GM21825 (cell line): ENCODE results near the gene VNN1.
A peak's percentile ranks its signal among the peaks of the same experiment; 100 is the strongest.
"Not testable (repeated sequence)": the region's sequence is repeated elsewhere in the genome, so short reads cannot be mapped to it uniquely, and the experiment has no call there.

Source experiments
- ATAC-seq: cut with Tn5 transposase; IDR thresholded peaks from one replicate; pipeline ENCODE4 v1.9.1; 2021; ENCODE audit warnings: mild to moderate bottlenecking, moderate library complexity; ENCODE audit not compliant: unreplicated experiment

The VNN1 gene

DNA sequence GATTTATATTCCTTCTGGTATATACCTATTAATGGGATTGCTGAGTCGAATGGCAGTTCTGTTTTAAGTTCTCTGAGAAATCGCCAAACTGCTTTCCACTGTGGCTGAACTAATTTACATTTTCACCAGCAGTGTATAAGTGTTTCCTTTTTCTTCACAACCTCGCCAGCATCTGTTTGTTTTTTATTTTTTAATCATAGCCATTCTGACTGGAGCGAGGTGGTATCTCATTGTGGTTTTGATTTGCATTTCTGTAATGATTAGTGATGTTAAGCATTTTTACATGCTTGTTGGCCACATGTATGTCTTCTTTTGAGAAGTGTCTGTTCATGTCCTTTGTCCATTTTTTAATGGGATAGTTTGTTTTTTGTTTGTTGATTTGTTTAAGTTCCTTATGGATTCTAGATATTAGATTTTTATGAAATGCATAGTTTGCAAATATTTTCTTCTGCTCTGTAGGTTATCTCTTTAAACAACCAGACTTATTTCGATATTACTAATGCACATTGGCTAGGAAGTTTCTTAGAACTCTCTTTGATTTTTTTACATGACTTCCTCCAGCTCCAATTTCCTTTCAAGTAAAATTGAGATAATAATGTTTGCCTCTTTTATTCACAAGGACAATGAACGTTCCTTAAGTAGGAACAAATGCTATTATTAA, 12.2 kb upstream of the VNN1 start:
- ATAC-seq, result peak; percentile 79

DNA sequence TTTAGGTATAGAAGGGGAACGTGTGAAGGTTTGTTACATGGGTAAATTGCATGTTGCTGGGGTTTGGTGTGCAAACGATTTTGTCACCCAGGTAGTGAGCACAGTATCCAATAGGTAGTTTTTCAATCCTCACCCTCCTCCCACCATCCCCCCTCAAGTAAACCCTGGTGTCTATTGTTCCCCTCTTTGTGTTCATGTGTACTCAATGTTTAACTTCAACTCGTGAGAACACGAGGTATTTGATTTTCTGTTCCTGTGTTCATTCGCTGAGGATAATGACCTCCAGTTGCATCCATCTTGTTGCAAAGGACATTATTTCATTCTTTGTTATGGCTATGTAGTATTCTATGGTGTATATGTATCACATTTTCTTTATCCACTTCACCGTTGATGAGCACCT, 11.6 kb upstream of the VNN1 start:
- ATAC-seq, result no peak

DNA sequence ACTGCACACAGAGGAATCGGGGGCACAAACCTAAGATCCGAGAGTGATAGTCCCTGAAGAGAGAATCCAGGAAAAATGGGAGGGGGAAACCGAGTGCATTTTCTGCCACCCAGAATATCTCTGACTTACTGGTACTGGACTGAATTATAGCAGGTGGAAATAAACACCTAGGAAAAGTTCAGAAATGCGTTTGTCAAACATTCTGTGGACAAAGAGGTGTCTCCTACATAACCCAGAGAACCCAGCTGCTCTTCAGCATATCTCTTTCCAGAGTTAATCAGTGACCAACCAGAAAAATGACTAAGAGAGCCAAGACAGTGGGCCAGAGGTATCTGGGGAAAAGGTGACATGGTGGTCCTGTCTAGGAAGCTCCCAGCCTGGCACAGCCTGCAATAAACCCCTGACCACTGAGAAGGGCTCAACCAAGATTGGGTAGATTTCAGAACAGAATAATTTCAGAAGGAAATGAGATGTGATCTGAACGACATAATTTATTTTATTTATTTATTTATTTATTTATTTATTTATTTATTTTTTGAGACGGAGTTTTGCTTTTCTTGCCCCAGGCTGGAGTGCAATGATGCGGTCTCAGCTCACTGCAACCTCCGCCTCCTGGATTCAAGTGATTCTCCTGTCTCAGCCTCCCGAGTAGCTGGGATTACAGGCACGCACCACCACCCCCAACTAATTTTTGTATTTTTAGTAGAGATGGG, 6.0 kb upstream of the VNN1 start:
- ATAC-seq, result no peak

DNA sequence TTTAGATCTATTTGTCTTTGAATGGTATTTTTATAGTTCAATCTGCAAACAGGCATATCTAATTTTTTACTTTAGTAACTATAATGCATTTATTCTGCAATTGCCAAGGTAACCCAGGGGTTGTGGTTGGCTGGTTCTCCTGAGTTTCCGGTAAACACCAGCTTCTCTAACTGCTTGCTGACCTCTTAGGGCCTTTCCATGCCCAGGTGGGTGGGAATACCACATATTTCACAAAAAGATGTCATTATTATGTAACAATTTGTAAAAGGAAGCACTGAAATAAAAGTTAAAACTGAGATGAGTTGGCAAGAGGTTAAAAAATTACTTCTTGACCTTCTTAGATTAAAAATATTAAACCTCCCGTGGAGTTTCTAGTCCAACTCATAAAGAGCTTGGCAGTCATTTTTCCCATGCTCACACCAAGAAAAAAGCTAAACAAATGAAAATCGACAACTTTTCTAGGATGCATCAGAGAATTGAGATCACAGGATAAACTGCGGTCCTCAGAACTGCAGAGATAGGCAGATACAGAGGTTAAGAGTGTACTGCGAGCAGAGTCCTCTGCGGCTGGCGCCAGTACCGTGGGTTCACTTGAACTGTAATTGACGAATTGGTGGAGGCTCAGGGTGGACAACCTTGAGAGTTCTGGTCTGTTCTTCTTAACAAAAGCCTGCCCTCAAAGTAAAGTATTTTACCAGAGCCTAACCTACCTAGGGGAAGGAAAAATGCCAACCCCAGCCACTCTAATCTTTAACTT, 2.2 kb upstream of the VNN1 start:
- ATAC-seq, result no peak

DNA sequence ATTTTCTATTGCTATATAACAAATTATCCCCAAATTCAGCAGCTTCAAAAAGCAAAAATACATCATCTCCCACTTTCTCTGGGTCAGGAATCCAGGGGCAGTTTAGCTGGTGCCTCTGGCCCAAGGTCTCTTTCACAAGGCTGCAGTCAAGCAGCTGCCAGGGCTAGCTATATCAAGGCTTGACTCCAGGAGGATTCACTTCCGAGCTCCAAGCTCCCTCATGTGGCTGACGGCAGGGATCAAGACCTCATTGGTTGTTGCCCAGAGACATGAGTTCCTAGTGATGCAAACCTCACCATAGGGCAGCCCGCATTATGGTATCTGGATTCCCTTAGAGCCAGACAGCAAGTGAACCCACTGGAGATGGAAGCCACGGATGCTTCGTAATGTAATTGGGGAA, 1.3 kb upstream of the VNN1 start:
- no peak for ATAC-seq

DNA sequence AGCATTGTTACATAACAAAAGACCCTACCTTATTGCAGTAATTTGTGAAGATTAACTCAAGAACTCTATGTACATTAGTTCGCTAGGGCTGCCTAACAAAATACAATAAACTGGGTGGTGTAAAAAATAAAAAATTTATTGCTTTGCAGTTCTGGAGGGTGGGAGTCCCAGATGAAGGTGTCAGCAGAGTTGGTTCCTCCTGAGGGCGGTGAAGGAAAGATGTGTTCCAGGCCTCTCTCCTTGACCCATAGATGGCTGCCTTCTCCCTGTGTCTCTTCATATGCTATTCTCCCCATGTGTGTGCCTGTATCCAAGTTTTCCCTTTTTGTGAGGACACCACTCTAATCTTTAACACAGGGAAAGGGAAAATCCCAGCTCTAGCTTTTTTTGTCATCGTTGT, 305 bp upstream of the VNN1 start:
- ATAC-seq, result no peak

DNA sequence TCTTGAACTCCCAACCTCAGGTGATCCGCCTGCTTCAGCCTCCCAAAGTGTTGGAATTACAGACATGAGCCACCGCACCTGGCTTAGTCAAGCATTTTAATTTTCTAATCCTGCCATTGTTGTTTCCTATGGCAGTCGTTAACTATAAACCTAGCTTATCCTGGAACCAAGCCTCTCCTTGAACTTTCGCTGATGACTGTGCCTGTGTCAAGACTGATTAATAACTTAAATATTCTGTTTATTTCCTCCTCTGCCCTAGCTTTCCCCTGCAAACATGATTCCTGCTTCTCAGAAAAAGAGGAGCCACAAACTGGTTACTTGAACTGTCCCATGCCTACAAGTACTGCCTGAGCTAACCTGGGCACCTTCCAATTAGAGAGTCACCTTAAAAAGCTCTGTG, 1.5 kb downstream of the VNN1 start:
- no peak for ATAC-seq

DNA sequence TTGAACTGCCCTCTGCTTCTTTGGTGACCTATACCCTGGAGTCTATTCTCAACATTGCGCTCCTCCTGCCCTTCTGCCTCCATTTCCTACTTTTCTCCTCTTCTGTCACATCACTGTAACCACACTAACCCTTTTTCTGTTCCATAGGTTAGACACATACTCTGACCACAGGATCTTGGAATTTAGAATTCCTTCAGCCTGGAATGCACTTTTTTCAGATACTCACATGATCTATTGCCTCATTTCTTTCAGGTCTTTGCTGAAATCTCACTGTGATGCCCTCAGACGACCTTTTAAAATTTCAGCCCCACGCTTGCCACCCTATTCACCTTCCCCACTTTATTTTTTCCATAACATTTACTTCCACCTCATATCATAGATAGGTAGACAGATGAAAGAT, 5.1 kb downstream of the VNN1 start:
- ATAC-seq, result no peak

DNA sequence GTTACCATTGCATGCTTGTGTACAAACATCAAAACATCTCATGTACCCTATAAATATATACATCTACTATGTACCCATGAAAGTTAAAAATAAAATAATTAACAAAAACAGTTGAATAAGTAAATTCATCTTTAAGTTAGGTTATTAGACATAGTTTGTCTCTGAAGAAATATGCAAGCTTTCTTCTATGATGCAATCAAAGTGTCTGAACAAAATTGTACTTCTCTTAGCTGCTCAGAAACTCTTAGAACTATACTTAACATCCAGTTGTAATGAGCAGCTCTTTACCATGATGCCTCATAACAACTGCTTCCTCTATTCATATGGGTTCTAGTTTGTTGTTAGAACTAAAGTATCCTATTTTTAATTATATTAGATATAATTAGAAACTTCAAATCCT, 5.9 kb downstream of the VNN1 start:
- no peak for ATAC-seq

DNA sequence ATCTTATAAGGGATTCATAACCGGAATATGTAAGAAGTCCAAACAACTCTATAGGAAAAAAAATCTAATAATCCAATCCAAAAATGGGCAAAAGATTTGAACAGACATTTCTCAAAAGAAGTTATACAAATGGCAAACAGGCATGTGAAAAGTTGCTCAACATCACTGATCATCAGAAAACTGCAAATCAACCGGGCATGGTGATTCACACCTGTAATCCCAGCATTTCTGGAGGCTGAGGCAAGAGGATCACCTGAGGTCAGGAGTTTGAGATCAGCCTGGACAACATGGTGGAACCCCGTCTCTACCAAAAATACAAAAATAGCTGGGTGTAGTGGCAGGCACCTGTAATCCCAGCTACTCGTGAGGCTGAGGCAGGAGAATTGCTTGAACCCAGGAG, 7.1 kb downstream of the VNN1 start:
- not testable (repeated sequence) for ATAC-seq

DNA sequence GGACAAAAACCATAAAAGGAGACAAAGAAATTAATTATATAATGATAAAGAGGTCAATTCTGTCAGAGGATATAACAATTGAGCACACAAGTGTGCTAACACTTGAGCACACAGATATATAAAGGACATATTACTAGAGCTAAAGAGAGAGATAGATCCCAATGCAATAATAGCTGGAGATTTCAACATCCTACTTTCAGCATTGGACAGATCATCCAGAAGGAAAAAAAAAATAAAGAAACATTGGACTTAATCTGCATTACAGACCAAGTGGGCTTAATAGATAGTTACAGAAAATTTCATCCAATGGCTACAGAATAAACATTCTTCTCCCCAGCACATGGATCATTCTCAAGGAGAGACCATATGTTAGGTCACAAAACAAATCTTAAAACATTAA, 9.9 kb downstream of the VNN1 start:
- no peak for ATAC-seq

DNA sequence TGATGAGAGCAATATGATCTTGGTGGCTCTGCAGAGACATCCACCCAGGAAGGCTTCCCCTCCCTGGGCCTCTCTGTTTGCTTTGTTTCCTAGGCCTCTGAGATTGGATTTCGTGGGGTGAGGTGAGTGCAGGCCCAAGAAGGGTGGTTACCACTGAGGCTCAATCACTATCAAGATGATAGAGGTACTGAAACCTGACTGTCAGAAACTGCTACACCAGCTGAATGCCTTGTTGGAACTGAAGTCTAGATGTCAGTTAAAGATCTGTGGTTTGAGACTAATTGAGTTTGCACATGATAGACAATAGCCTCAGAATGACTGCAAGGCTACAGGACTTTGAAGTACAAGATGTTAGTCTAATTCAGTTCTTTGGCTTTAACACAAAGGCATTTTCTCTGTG, 15.2 kb downstream of the VNN1 start:
- no peak for ATAC-seq

DNA sequence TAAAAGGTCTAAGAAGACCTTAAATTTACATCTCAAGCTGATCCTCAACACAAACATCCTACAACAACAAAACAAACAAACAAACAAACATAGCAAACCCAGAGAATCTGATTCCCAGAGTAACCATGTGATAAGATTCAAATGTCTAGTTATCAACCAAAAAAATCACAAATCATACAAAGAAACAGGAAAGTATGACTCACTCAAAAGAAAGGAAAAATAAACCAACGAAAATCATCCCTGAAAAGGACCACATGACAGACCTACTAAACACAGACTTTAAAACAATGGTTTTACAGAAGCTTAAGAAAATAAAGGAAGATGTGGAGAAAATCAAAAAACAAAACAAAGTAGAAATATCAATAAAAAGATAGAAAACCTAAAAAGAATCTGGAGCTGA, 18.1 kb downstream of the VNN1 start:
- no peak for ATAC-seq

DNA sequence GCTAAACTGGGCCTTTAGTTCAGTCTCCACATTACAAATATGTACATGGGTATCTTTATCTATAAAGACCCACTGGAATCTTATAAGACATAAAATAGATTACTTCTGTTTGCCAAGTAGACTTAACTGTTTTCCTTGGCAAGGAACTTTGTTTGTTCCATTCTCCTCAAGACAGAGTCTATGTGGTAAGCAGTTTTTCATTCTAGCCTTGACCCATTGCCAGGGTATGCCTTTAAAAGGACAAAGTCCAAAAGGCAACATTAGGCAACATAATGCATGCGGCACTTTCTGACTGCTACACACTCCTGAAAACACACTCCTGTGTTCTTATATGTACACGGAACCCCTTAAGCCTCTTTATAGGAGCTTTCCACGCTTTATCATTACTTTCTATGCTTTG, 20.4 kb downstream of the VNN1 start:
- no peak for ATAC-seq

DNA sequence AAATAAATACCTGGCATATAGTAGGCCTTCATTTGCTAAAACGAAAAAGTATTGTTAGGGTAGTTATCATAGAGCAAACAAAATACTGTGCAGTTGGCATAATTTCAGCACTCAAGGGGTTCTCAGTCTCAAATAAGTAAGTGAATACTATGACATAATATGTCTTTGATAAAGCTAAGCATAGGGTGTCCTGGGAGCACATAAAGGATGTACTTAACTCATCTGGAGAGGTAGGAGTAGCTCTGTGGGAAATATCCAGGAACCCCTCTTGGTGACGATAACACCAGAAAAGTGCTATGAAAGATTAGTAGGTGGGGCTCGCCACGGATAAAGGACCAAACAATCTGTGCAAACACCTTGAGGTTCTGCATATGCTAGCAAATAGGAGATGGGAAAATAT, 23.2 kb downstream of the VNN1 start:
- ATAC-seq, result no peak

DNA sequence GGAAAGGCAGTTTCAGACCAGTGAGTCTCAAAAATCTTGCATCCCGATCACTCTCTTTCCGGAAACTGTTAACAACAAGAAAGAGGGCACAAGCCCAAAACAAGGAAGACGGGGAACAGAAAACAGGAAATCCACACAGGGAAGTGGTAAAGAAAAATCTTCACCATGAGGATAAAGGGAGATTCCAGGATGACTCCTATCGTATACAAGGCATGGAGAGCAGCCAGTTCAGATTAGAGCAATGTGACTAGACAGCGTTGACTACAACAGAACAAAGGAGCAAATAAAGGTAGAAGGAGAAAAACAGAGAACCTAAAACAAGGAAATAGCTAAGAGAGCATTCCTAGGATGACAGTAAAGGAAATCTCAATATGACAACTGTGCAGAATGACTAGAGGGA, 26.5 kb downstream of the VNN1 start:
- no peak for ATAC-seq

DNA sequence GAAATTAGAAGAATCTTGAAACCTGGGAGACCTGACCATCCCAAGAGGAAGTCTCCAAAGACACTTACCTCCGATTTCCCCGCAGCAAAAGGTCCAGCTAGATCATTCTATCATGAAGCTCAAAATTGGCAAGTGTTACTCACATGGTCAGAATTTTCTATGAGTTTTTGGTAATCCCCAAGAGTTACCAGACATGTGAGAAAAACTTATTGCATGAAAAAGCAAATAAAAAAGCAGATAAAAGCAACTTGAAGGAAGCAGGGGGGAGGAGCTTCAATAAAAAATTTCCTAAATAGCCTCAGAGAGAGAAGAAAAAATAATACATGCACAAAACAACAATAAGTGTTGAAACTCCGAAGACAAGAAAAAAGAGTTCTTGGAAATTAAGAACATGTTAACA, 27.3 kb downstream of the VNN1 start:
- no peak for ATAC-seq

DNA sequence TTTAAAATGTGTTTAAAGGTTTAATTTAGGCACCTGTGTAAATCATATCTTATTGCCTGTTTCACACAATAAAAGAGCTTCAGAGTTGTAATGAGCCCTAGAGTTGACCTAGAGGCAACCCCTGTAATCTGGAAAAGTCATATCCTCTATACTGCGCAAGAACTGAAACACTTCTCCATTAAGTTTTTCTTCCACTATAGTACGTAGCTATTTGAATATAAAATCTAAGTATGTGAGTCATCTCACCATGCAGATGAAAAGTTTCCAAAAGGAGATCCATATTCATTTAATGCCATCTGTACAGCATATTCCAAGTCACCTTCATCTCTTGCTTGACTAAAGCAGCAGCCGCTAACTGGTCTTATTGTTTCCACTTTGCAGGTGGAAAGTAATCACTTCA, 28.8 kb downstream of the VNN1 start:
- no peak for ATAC-seq

DNA sequence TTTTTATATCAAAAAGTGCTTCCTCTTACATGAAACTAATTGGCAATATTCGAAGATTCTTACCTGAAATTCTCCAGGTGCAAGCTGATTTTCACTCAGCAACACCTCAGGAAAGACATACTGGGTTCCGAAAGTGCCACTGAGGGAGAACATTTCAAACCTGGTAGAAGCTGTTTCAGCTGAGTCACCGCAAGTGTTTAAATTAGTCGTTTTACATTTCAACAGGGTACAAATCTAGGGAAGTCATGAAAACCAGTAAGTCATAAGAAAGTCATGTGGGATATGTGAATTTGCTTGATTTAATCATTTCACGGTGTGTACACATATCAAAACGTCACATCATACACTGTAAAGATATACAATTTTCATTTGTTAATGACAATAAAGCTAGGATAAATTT, 29.6 kb downstream of the VNN1 start:
- ATAC-seq, result no peak

DNA sequence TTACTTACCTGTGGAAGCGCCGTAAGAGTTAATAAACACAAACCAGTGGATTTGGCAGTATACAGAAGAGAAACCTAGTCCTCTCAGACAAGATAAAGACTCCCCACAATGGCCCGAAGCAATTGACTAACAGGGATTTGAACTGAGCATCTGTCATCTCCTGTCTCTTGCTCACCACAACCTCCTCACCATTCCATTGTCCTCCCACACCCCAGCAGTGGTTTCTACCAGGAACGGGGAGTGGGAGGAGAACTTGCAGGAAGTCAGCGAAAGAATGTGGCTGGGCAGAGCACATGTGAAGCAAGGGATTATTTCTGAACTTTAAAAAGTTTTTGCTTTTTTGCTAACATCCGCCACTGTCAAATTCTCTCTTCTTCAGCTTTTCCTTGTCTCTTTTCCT, 30.3 kb downstream of the VNN1 start:
- no peak for ATAC-seq

DNA sequence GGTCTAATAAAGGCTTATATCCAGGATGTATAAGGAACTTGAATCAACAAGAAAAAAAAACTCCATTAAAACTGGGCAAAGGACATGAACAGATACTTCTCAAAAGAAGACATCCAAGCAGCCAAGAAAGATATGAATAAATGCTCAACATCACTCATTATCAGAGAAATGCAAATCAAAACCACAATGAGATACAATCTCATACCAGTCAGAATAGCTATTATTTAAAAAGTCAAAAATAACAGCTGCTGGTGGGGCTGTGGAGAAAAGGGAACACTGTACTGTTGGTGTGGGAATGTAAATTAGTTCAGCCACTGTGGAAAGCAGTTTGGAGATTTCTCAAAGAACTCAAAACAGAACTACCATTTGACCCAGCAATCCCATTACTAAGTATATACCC, 34.8 kb downstream of the VNN1 start:
- ATAC-seq, result not testable (repeated sequence)

DNA sequence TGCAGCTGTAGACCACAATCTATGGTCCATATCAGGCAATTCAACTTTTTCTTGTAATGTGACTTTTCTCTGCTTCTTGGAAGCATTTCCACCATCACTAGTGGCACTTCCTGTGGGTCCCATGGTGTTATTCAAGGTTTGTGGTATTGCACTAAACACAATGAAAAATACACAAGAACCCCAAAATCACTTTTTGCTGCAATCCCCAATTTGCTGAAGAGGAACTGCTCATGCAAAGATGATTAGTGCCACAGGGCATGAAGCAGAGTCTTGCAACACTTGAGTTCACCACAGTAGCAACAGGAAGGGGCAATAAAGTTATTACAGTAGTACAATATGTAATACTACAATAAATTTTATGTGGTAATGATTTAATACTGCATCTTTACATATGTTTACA, 38.1 kb downstream of the VNN1 start:
- no peak for ATAC-seq
